H9 (cell line): ENCODE data around the gene APOL4. TPM values are rescaled to one million over a fixed set of nuclear protein-coding genes. Genes with fewer than 3 reads are reported as not detected.

Experiments
- DNase-seq: peaks from one replicate; pipeline ENCODE4 v3.0.0-alpha.2; 2017
- H2AFZ ChIP-seq: one replicate; pipeline ENCODE4 v1.6.1; 2013; ENCODE audit warnings: mild to moderate bottlenecking, low read length, control low read depth, moderate library complexity
- H2AK5ac ChIP-seq: 2 replicates; pipeline ENCODE4 v1.6.1; 2013; ENCODE audit warnings: low read length, control low read depth, mixed read lengths; ENCODE audit not compliant: insufficient read length
- H2BK120ac ChIP-seq: one replicate; pipeline ENCODE4 v1.6.1; 2013; ENCODE audit warnings: low read depth, mild to moderate bottlenecking, low read length, control low read depth, inconsistent platforms; ENCODE audit not compliant: poor library complexity, severe bottlenecking
- H2BK12ac ChIP-seq: 2 replicates; pipeline ENCODE4 v1.6.1; 2013; ENCODE audit warnings: low read length, control low read depth, mixed read lengths, low read depth; ENCODE audit not compliant: insufficient read length
- H2BK15ac ChIP-seq: 2 replicates; pipeline ENCODE4 v1.6.1; 2013; ENCODE audit warnings: low read depth, low read length, control low read depth
- H2BK20ac ChIP-seq: one replicate; pipeline ENCODE4 v1.6.1; 2013; ENCODE audit warnings: low read depth, mild to moderate bottlenecking, low read length, control low read depth, inconsistent platforms; ENCODE audit not compliant: poor library complexity, severe bottlenecking
- H2BK5ac ChIP-seq: 2 replicates; pipeline ENCODE4 v1.6.1; 2013; ENCODE audit warnings: low read length, control low read depth, mixed read lengths; ENCODE audit not compliant: insufficient read length
- H3K14ac ChIP-seq: 2 replicates; pipeline ENCODE4 v1.6.1; 2013; ENCODE audit warnings: low read length, control low read depth; ENCODE audit not compliant: insufficient read depth
- H3K18ac ChIP-seq: 2 replicates; pipeline ENCODE4 v1.6.1; 2013; ENCODE audit warnings: low read depth, mild to moderate bottlenecking, mixed read lengths, low read length, control low read depth; ENCODE audit not compliant: insufficient read length
- H3K23ac ChIP-seq: 2 replicates; pipeline ENCODE4 v1.6.1; 2013; ENCODE audit warnings: low read length, control low read depth, mixed read lengths, low read depth; ENCODE audit not compliant: insufficient read length
- H3K23me2 ChIP-seq: 2 replicates; pipeline ENCODE4 v1.6.1; 2013; ENCODE audit warnings: low read depth, mild to moderate bottlenecking, mixed read lengths, low read length, control low read depth; ENCODE audit not compliant: insufficient read length, poor library complexity, severe bottlenecking
- H3K27ac ChIP-seq: 2 replicates; pipeline ENCODE4 v1.5.1; 2013; ENCODE audit warnings: low read length, control low read depth, mixed read lengths, low read depth; ENCODE audit not compliant: insufficient read length
- H3K27me3 ChIP-seq: 2 replicates; pipeline ENCODE4 v1.6.1; 2013; ENCODE audit warnings: low read length, control low read depth, inconsistent platforms; ENCODE audit not compliant: insufficient read depth
- H3K4ac ChIP-seq: 2 replicates; pipeline ENCODE4 v1.6.1; 2013; ENCODE audit warnings: low read depth, mild to moderate bottlenecking, control low read depth, inconsistent platforms, low read length, moderate library complexity
- H3K4me1 ChIP-seq: 2 replicates; pipeline ENCODE4 v1.6.1; 2013; ENCODE audit warnings: low read length, control low read depth, inconsistent platforms; ENCODE audit not compliant: insufficient read depth
- H3K4me2 ChIP-seq: 2 replicates; pipeline ENCODE4 v1.6.1; 2013; ENCODE audit warnings: low read length, control low read depth, mixed read lengths; ENCODE audit not compliant: insufficient read length, insufficient read depth
- H3K56ac ChIP-seq: 2 replicates; pipeline ENCODE4 v1.6.1; 2013; ENCODE audit warnings: low read depth, mild to moderate bottlenecking, mixed read lengths, low read length, control low read depth; ENCODE audit not compliant: insufficient read length
- H3K79me1 ChIP-seq: 2 replicates; pipeline ENCODE4 v1.6.1; 2013; ENCODE audit warnings: low read depth, mild to moderate bottlenecking, moderate library complexity, low read length, control low read depth, inconsistent platforms; ENCODE audit not compliant: insufficient read depth, poor library complexity, severe bottlenecking
- H3K79me2 ChIP-seq: 2 replicates; pipeline ENCODE4 v1.6.1; 2013; ENCODE audit warnings: low read length, control low read depth, inconsistent platforms; ENCODE audit not compliant: insufficient read depth
- H3K9ac ChIP-seq: 2 replicates; pipeline ENCODE4 v1.6.1; 2013; ENCODE audit warnings: low read length, control low read depth, mixed read lengths; ENCODE audit not compliant: insufficient read length; ENCODE audit errors: extremely low read depth
- H3K9me3 ChIP-seq: one replicate; pipeline ENCODE4 v1.6.1; 2013; ENCODE audit warnings: low read depth, low read length, inconsistent platforms; ENCODE audit not compliant: control insufficient read depth
- H3T11ph ChIP-seq: one replicate; pipeline ENCODE4 v1.6.1; 2013; ENCODE audit warnings: mild to moderate bottlenecking, low read length, control low read depth, inconsistent platforms
- H4K20me1 ChIP-seq: one replicate; pipeline ENCODE4 v1.6.1; 2013; ENCODE audit not compliant: control insufficient read depth, insufficient read length, insufficient read depth
- H4K5ac ChIP-seq: 2 replicates; pipeline ENCODE4 v1.6.1; 2013; ENCODE audit warnings: low read depth, mild to moderate bottlenecking, mixed read lengths, low read length, control low read depth; ENCODE audit not compliant: insufficient read length
- H4K8ac ChIP-seq: replicated peaks from 2 replicates; pipeline ENCODE4 v1.6.1; 2013; ENCODE audit warnings: low read length, control low read depth, mixed read lengths, low read depth; ENCODE audit not compliant: insufficient read length
- H4K91ac ChIP-seq: 2 replicates; pipeline ENCODE4 v1.6.1; 2013; ENCODE audit warnings: low read depth, mild to moderate bottlenecking, moderate library complexity, mixed read lengths, low read length, control low read depth; ENCODE audit not compliant: insufficient read length
- H3K27ac Mint-ChIP-seq, 3 experiments: 2 replicates in 2 of 3; 3 replicates in 1 of 3; pipeline ENCODE4 v1.8.0; 2020 to 2021; ENCODE audit warnings: mixed read lengths in 3 of 3, mild to moderate bottlenecking in 1 of 3, moderate library complexity in 1 of 3
- H3K27me3 Mint-ChIP-seq: 2 replicates; pipeline ENCODE4 v1.8.0; 2021; ENCODE audit warnings: low read depth, mild to moderate bottlenecking, moderate library complexity, mixed read lengths
- H3K36me3 Mint-ChIP-seq, 3 experiments: 2 replicates in 2 of 3; 3 replicates in 1 of 3; pipeline ENCODE4 v1.8.0; 2020 to 2021; ENCODE audit warnings: low read depth in 3 of 3, mixed read lengths in 3 of 3; ENCODE audit not compliant: insufficient read depth in 1 of 3
- H3K4me1 Mint-ChIP-seq, 2 experiments: 2 replicates each; pipeline ENCODE4 v1.8.0; 2020; ENCODE audit warnings: mixed read lengths in 2 of 2
- H3K4me3 Mint-ChIP-seq, 2 experiments: 2 replicates in 1 of 2; 3 replicates in 1 of 2; pipeline ENCODE4 v1.8.0; 2020 to 2021; ENCODE audit warnings: mild to moderate bottlenecking in 2 of 2, mixed read lengths in 2 of 2, moderate library complexity in 1 of 2
- H3K9me3 Mint-ChIP-seq, 2 experiments: 2 replicates in 1 of 2; 3 replicates in 1 of 2; pipeline ENCODE4 v1.8.0; 2020; ENCODE audit warnings: mild to moderate bottlenecking in 2 of 2, mixed read lengths in 2 of 2, moderate library complexity in 1 of 2
- WGBS: extraction: QIAGEN DNeasy Blood & Tissue Kit; methylation state at CpG from one replicate; pipeline ENCODE4 v1.1.7; 2013; ENCODE audit warnings: missing lambda C conversion rate, low lambda C conversion rate, mixed read lengths; ENCODE audit not compliant: insufficient read length; ENCODE audit errors: extremely low coverage; 5-methylcytosine and 5-hydroxymethylcytosine counted together
- total RNA-seq: library from RNA; stranded (reverse); gene quantifications from 2 replicates; pipeline ENCODE4 v1.2.1, GENCODE V29; 2021
- TF ChIP-seq, protein P1 (sequence below): fragments of 200-600 bp; sonication (generic); conservative IDR thresholded peaks from 3 replicates; pipeline ENCODE4 v1.8.0; 2021; ENCODE audit warnings: antibody characterized with exemption, mild to moderate bottlenecking

Gene APOL4
- total RNA-seq, 1 experiment from 2014 or later: not detected

DNA sequence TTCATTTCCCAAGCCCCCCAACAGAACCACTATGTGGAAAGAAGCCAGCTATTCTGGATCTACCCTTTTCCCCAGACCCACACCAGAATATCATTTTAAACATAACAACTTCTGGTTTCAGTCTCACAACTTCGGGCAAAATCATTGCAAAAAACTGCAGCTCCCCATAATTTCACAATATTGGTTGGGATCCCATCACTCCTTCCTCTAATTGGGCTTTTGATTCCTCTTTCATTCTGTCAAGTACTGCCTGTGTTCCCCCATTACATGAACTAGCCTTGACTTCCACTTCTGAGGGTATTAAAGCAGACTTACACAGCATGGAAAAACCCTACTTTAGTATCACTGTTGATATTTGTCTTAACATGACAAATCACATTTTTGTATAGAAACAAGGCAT lies 37.0 kb downstream of the APOL4 start:
- no peak for DNase-seq
- H3K9ac ChIP-seq: no peak overlapping the region
- no peak overlapping the region for H3K27ac ChIP-seq
- no peaks in the 10 kb centered on the region for H3K9me3 ChIP-seq
- H3K4me2 ChIP-seq: no peak overlapping the region
- H3K23ac ChIP-seq: no peak overlapping the region
- H2BK120ac ChIP-seq: no peak overlapping the region
- TF ChIP-seq, protein P1, sequence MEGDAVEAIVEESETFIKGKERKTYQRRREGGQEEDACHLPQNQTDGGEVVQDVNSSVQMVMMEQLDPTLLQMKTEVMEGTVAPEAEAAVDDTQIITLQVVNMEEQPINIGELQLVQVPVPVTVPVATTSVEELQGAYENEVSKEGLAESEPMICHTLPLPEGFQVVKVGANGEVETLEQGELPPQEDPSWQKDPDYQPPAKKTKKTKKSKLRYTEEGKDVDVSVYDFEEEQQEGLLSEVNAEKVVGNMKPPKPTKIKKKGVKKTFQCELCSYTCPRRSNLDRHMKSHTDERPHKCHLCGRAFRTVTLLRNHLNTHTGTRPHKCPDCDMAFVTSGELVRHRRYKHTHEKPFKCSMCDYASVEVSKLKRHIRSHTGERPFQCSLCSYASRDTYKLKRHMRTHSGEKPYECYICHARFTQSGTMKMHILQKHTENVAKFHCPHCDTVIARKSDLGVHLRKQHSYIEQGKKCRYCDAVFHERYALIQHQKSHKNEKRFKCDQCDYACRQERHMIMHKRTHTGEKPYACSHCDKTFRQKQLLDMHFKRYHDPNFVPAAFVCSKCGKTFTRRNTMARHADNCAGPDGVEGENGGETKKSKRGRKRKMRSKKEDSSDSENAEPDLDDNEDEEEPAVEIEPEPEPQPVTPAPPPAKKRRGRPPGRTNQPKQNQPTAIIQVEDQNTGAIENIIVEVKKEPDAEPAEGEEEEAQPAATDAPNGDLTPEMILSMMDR: no peak
- no peak overlapping the region for H2BK12ac ChIP-seq
- no peak overlapping the region for H3K4ac ChIP-seq
- peaks cover 7% of the 10 kb centered on the region for H3K27me3 Mint-ChIP-seq
- no peak overlapping the region for H3K4me3 Mint-ChIP-seq
- no peaks in the 10 kb centered on the region for H3K4me1 ChIP-seq
- no peak overlapping the region for H3K18ac ChIP-seq
- no peak overlapping the region for H4K5ac ChIP-seq
- no CpG with 5 or more reads among the region's 1 CpG for WGBS
- no peak overlapping the region for H2BK5ac ChIP-seq
- peaks cover 10 to 16% of the 10 kb centered on the region in 2 experiments for H3K4me1 Mint-ChIP-seq
- no peak overlapping the region for H4K8ac ChIP-seq
- H4K20me1 ChIP-seq: no peaks in the 10 kb centered on the region
- no peak overlapping the region for H3K27ac Mint-ChIP-seq
- H3K56ac ChIP-seq: no peak overlapping the region
- H3T11ph ChIP-seq: no peak overlapping the region
- no peaks in the 10 kb centered on the region for H3K27me3 ChIP-seq
- no peak overlapping the region for H2BK15ac ChIP-seq
- H2AK5ac ChIP-seq: no peak overlapping the region
- no peak overlapping the region for H3K14ac ChIP-seq
- H3K9me3 Mint-ChIP-seq: peaks cover 4 to 5% of the 10 kb centered on the region in 2 experiments
- H4K91ac ChIP-seq: no peak overlapping the region
- no peak overlapping the region for H2AFZ ChIP-seq
- no peak overlapping the region for H2BK20ac ChIP-seq
- H3K23me2 ChIP-seq: no peaks in the 10 kb centered on the region
- no peaks in the 10 kb centered on the region for H3K79me1 ChIP-seq
- no peaks in the 10 kb centered on the region for H3K79me2 ChIP-seq
- peaks cover 4 to 7% (median 5%) of the 10 kb centered on the region in 3 experiments; a peak in 5 of 7 replicates for H3K36me3 Mint-ChIP-seq
